ENCODE results near the gene SLAMF6.

- TF ChIP-seq CTCF (IDR thresholded peaks at IDR 0.05 in 4 of 5, conservative IDR thresholded peaks at IDR 0.05 in 1 of 5) (no peak), POLR2A (IDR thresholded peaks at IDR 0.05) (no peak)
These were observed 34.6 kb downstream of the SLAMF6 start for GRCh38 chr1:160488347-160489058.

Data from gastrocnemius medialis (tissue), 4 donors.